ENCODE measurements around the gene LILRA5.

GRCh38 chr19:54319049-54319448, 6.1 kb upstream of the LILRA5 start:
- TF ChIP-seq CTCF (IDR thresholded peaks at IDR 0.05) (no peak), POLR2A (IDR thresholded peaks at IDR 0.05) (no peak)

Data from ovary (tissue), 3 donors.